Measurements from ENCODE around the gene DNAI2.

The DNAI2 gene

GRCh38 chr17:74361230-74362068 lies 87.4 kb downstream of the DNAI2 start, which contains the start of gene BTBD17:
Gene BTBD17 (minus strand): TSS chr17:74361868. CDS start chr17:74361819, 49 bp downstream.
- no peak for DNase-seq (ENCODE audit: low read depth)

- no peak for DNase-seq (ENCODE audit: low read depth)
Measured at GRCh38 chr17:74362069-74362405, 88.0 kb downstream of the DNAI2 start.

- no peak for DNase-seq (ENCODE audit: low read depth)
Measured at GRCh38 chr17:74362810-74363498, 88.9 kb downstream of the DNAI2 start.

All from stimulated activated CD4-positive, alpha-beta T cell treated with anti-CD3 and anti-CD28 coated beads, Interleukin-2, amount 100 ng/mL, for 4 hours (primary cell).